ENCODE data around the gene DNASE1L2.
"Not testable (repeated sequence)": the region's sequence is repeated elsewhere in the genome, so short reads cannot be mapped to it uniquely, and the experiment has no call there.

Gene DNASE1L2

DNA sequence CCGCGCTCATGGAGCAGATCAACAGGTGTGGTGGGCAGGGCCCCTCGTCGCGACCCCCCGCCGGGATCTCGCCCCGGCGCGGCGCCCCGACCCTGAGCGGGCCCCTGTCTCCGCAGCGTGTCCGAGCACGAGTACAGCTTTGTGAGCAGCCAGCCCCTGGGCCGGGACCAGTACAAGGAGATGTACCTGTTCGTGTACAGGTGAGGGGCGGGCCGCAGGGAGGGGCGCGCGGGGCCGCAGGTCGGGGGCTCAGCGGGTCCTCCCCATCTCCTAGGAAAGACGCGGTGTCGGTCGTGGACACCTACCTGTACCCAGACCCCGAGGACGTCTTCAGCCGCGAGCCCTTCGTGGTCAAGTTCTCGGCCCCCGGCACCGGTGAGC, 848 bp downstream of the DNASE1L2 start:
- no peak for TF ChIP-seq CTCF (IDR thresholded peaks at IDR 0.05; ENCODE audit: low read depth, low read length)
- no peak for DNase-seq (ENCODE audit: extremely low read depth, low read depth)

- no peak for DNase-seq (ENCODE audit: extremely low read depth, low read depth)
- TF ChIP-seq CTCF (IDR thresholded peaks at IDR 0.05; ENCODE audit: low read depth, low read length) = no peak
These were observed 1.4 kb downstream of the DNASE1L2 start for GRCh38 chr16:2237493-2238149.

DNA sequence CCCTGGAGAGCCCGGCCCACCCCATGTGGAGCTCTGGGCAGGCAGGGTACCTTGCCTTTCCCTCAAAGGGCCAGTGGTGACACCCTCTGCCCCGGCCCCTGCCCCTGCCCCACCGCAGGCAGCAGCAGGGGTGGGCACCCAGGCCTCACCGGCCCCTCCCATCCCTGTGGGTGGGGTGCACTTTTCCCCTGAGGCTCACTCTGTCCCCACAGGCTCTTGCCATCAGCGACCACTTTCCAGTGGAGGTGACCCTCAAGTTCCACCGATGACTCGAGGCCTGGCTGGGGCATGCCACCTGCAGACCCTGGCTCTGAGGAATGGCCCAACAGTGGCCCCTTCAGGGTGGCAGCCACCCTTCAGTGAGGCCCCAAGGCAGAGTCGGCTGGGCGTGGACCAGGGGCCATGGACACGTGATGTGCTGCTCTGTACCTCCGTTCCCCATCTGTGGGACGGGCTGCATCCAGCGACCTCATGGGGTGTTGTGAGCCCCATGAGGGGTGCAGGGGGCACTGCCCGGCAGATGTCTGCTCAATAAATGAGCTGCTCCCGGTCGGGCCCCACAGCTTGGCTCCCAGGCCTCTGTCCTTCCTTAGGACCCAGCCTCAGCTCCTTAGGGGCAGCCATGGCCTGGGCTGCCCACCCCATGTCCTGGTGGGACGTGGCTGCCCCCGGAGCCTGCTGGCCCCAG, 2.0 kb downstream of the DNASE1L2 start:
- no peak for TF ChIP-seq CTCF (IDR thresholded peaks at IDR 0.05; ENCODE audit: low read depth, low read length)
- no peak for DNase-seq (ENCODE audit: extremely low read depth, low read depth)

DNA sequence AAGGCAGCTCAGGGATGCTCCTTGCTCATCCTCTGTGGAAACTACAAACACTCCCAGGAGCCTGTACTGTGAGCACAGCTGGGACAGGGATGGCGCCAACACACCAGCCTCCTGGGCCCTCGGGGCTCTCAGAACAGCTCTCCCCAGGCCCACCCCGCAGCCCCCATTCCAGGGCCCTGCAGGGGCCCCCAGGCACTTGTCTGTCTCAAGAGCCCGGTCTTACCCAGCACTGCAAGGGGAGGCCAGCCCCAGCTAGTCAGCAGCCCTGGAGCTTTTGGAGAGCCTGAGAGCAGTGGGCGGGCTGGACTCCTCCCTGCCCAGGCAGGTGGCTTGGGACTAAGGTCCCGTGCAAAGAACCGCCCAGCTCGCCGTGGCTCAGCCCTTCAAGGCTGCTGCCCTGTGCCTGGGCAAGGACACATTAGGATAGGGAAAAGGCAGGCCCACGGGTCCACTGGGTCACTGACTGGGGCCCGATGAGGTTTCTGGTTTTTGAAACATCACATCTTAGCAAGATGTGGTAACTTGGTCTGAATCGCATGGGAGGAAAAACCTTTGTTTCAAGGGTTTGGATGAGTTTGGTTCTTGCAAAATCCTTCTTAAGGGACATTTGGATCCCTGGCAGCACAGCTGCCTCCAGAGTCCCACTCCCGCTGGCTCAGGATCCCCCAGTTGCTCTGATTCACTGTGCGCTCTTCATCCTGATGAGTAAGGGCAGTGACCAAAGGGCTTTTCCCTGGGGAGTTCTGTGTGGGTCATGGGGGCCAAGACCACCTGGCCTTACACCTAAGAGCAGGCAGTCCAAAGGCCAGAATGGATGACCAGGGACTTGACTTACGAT, 2.8 kb downstream of the DNASE1L2 start:
- no peak for DNase-seq (ENCODE audit: extremely low read depth, low read depth)
- TF ChIP-seq CTCF (IDR thresholded peaks at IDR 0.05; ENCODE audit: low read depth, low read length) = no peak

DNA sequence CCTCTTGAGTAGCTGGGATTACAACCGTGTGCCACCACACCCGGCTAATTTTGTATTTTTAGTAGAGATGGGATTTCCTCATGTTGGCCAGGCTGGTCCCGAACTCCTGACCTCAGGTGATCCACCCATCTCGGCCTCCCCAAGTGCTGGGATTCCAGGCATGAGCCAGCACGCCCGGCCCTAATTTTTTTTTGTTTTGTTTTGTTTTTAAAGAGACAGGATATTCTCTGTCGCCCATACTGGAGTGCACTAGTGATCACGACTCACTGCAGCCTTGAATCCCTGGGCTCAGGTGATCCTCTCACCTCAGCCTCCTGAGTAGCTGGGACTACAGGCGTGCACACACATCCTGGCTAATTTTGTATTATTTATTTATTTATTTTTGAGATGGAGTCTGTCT, 4.1 kb downstream of the DNASE1L2 start:
- not testable (repeated sequence) for DNase-seq (ENCODE audit: extremely low read depth, low read depth)

- DNase-seq (ENCODE audit: extremely low read depth, low read depth) = no peak
- TF ChIP-seq CTCF (IDR thresholded peaks at IDR 0.05; ENCODE audit: low read depth, low read length) = no peak
These were observed 6.4 kb downstream of the DNASE1L2 start for GRCh38 chr16:2242598-2242997.

- no peak for TF ChIP-seq CTCF (IDR thresholded peaks at IDR 0.05; ENCODE audit: low read depth, low read length)
- DNase-seq (ENCODE audit: extremely low read depth, low read depth) = no peak
These were observed 6.8 kb downstream of the DNASE1L2 start for GRCh38 chr16:2243031-2243528.

Data from AG09319 (cell line).